CD4-positive, alpha-beta T cell treated with Interleukin-15 for 4 hours (primary cell): ENCODE measurements around the gene CARD11.

Experiments
- DNase-seq: peaks from one replicate; pipeline ENCODE4 v3.0.0-alpha.2; 2020; ENCODE audit warnings: low spot score

The CARD11 gene

GRCh38 chr7:2981103-2981480 is 62.6 kb downstream of the CARD11 start:
- no peak for DNase-seq

DNA sequence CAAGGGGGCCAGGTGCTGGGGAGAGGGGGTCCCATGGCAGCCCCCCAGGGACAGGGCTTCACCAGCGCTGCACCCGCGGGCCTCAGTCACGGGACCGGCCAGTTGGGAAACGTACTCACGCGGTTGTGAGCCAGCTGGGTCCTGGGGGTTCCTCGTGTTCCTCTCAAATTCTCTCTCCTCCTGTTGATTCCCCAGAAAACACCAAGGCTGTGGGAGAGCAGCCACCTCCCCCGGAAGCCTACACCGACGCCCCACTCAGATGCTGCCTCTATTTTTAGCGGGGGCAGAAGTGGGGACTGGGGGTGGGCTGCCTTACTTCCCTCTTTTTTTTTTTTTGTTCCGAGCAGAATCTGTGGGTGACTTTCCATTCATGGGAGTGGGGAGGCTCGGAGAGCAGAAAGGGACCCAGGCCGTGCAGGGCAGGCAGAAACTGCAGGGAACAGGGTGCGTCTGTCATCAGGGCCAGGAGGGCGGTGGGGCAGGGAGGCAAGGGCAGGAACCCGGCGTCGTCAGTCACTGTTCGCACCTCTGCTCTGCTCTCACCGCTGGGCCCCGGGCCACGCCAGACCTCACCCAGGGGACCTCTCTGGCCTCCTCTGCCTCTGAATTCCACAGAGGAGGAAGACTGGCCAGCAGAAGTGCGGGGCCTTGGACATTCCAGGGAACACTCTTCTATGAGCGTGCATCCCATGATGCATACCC is 63.1 kb downstream of the CARD11 start:
- no peak for DNase-seq

GRCh38 chr7:2979951-2980350 is 63.7 kb downstream of the CARD11 start:
- DNase-seq, result no peak

DNA sequence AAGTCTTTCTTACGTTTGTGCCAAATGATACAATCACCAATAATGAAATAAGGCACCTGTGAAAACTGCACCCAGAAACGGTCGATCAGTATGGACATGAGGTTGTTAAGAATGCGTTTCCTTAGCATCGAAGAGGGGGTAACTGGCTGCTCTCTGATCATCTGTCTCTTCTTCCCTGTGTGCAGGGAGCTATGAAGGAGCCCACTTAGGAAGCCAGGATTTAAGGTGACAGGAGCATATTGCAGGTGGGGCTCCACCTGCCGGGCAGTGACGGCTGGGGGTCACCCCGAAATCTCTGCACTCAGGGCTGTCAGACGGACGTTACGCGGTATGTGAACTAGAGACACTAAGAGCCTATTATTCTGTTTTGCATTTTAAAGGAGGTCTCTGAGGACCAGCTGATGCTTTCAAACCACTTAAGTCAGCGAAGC is 64.5 kb downstream of the CARD11 start:
- DNase-seq, result no peak

- DNase-seq, result peak; percentile 59
Measured at GRCh38 chr7:2978408-2978807, 65.3 kb downstream of the CARD11 start.

GRCh38 chr7:2975821-2976371 is 67.8 kb downstream of the CARD11 start:
- no peak for DNase-seq

GRCh38 chr7:2974093-2974819 is 69.4 kb downstream of the CARD11 start:
- no peak for DNase-seq

GRCh38 chr7:2972835-2973161 is 70.9 kb downstream of the CARD11 start:
- DNase-seq, result no peak

- no peak for DNase-seq
Measured at GRCh38 chr7:2971914-2972834, 71.5 kb downstream of the CARD11 start.

- no peak for DNase-seq
Measured at GRCh38 chr7:2970861-2971260, 72.8 kb downstream of the CARD11 start.

- DNase-seq, result no peak
Measured at GRCh38 chr7:2970307-2970664, 73.4 kb downstream of the CARD11 start.

DNA sequence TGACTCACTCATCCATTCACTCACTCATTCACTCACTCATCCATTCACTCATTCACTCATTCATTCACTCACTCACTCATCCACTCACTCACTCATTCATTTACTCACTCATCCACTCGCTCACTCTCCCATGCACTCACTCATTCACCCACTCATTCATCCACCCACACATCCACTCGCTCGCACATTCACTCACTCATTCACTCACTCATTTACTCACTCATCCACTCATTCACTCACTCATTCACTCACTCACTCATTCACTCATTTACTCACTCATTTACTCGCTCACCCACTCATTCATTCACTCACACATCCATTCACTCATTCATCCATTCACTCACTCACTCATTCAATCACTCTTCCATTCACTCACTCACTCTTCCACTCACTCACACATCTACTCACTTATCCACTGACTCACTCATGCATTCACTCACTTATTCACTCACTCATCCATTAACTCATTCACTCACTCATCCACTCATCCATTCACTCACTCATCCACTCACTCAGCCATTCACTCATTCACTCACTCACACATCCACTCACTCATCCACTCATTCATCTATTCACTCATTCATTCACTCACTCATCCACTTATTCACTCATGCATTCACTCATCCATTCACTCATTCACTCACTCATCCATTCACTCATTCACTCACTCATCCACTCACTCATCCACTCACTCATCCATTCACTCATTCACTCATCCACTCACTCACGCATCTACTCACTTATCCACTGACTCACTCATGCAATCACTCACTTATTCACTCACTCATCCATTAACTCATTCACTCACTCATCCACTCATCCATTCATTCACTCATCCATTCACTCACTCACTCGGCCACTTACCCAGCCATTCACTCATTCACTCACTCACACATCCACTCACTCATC is 74.0 kb downstream of the CARD11 start:
- no peak for DNase-seq

- no peak for DNase-seq
Measured at GRCh38 chr7:2968616-2969397, 74.9 kb downstream of the CARD11 start.

GRCh38 chr7:2968176-2968575 is 75.5 kb downstream of the CARD11 start:
- DNase-seq, result no peak

DNA sequence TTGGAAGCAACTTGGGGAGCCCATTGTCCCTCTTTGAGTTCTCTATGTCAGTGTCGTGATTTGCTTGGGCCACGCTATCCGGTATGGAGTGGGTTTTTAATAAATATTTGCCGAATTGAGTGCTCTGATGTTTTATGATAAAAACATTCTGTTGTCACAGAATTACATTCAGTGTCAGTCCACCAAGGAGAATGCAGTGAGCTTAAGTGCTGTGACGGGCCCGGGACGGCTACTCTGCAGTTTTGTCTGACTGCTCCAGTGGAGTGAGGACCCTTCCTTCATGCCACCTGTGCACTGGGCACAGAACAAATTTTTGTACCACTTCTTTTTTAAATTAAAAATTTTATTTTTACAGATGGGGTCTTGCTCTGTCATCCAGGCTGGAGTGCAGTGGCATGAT is 76.0 kb downstream of the CARD11 start:
- DNase-seq, result no peak

GRCh38 chr7:2967253-2967652 is 76.4 kb downstream of the CARD11 start:
- no peak for DNase-seq

DNA sequence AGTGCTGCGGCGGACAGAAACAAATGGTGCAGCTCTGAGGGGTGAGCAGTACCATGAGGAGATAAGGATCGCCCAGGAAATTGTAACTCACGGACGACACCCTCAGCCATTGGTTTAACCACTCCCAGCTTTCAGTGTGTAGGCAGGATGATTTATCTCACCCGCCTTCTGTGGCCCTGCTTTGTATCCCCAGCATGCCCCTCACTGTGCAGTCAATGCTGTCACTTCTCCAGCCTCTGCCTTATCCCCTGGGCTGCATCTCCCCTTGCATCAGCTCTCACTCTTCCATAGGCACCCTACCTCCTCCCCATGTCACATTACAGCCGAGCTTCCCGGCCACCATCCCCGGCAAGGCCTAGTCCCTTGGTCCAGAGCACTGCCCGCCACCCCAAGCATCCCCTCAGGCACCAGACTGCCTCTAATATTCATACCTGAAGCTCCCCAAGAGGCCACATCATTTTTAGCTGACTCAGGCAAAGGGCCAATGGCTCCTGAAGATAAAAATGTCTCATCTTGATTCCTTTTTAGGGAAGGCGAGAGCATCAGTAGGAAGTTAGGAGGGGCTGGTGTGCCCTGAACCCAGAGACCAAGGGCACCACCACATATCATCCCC is 77.1 kb downstream of the CARD11 start:
- DNase-seq, result no peak

- no peak for DNase-seq
Measured at GRCh38 chr7:2965745-2966270, 77.9 kb downstream of the CARD11 start.

DNA sequence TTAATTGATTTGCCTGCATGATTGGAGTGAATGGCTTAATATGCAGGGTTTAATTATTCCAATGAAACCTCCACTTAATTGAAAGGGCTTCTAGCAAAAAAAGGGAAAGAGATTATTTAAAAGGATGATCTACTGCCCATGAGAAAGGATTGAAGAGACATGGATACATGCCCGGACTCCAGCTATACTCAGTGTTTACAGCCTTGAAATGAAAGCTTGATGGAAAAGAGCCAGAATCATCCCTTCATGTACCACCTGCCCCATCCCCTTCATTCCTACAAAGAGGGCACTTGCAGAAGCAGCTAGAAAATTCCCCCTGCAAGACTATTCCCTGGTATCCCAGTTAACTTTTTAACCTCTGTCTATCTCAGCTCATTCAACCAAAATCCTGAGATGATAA is 78.4 kb downstream of the CARD11 start:
- DNase-seq, result no peak

DNA sequence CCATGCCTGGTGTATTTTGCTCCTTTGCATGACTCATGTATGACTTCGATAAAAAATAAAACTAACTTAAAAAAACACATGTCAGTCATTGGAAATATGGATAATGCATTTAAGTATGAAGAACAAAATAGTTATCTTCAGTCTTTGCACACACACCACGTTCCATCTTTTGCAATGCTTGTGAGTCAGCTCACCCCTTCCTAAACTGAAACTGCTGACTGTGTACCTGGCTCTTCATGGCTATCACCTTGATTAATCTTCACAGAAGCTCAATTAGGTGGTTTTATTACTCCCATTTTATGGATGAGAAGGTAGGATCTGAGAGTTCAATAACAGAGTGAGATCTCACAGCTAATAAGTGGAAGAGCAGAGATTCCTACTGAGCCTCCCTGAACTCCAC is 79.5 kb downstream of the CARD11 start:
- DNase-seq, result no peak
